ENCODE results near the gene SETD1B. TPM values are rescaled to one million over a fixed set of nuclear protein-coding genes. Genes with fewer than 3 reads are reported as not detected.
A peak's percentile ranks its signal among the peaks of the same experiment; 100 is the strongest.

SETD1B gene
- total RNA-seq, 1 experiment from 2014 or later: 40.4 TPM

DNA sequence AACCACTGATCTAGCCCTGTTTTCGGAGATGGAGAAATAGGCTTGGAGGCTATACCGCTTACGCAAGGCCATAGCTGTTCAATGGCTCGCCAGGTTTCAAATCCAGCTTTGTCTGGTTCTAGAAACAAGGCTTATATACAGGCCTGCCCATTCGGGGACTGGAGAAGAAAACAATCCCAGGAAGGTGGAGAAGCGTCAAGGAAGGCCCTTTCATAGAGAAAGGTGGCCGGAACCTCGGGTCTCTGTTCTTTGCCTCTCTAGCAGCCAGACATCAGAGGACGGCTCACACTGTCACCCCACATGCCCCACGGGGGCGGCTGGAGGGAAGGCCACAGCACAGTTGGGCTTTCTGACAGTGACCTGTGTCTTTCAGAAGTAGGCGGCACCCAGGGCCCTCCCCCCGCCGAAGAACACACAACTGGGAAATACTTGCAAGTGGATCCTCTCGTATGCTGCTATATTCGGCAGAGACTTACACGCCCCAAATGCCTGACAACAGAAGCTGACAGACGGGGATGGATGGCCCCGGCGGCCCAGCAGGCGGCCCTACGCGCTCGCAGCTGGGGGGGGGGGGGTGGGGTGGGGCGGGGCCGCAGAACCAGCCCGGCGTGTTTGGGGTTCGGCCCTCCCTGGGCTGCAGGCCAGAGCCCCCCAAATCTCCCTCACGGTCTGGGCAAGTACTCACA lies 4.5 kb upstream of the SETD1B start:
- no CpG with 5 or more reads among the region's 30 CpGs for WGBS (ENCODE audit: extremely low coverage, insufficient read length, low lambda C conversion rate)
- H2BK15ac ChIP-seq (ENCODE audit: low read depth, low read length): no peak overlapping the region
- no peak overlapping the region for H3K23ac ChIP-seq (ENCODE audit: insufficient read length, low read depth, low read length)
- H4K20me1 ChIP-seq (ENCODE audit: control insufficient read depth, insufficient read depth, insufficient read length): no peaks in the 10 kb centered on the region
- H4K5ac ChIP-seq (ENCODE audit: insufficient read length, low read depth, low read length): no peak overlapping the region
- H3K9me3 ChIP-seq (ENCODE audit: control insufficient read depth, low read depth, low read length): no peaks in the 10 kb centered on the region
- no peaks in the 10 kb centered on the region; the same call in 1 of the 2 replicates for H3K79me2 ChIP-seq (ENCODE audit: insufficient read depth, low read length)
- no peak overlapping the region for H4K91ac ChIP-seq (ENCODE audit: insufficient read length, low read depth, low read length)
- Mint-ChIP-seq H3K27me3 (ENCODE audit: low read depth) (no peaks in the 10 kb centered on the region; the same call in 1 of the 2 replicates), H3K9me3 (no peaks in the 10 kb centered on the region; a peak in 1 of 5 replicates), H3K36me3 (ENCODE audit: insufficient read depth in 1 of 3, low read depth in 3 of 3) (peaks cover 17 to 38% (median 31%) of the 10 kb centered on the region in 3 experiments), H3K4me1 (peaks cover 47 to 48% of the 10 kb centered on the region in 2 experiments), H3K4me3 (peak overlapping the region; percentile 75 to 86), H3K27ac (peak overlapping the region; percentile 89 to 99 (median 93))
- peak overlapping the region; percentile 54 for H3K4me2 ChIP-seq (ENCODE audit: insufficient read depth, insufficient read length, low read length)
- H2BK5ac ChIP-seq (ENCODE audit: insufficient read length, low read length): no peak overlapping the region
- TF ChIP-seq, protein P1, sequence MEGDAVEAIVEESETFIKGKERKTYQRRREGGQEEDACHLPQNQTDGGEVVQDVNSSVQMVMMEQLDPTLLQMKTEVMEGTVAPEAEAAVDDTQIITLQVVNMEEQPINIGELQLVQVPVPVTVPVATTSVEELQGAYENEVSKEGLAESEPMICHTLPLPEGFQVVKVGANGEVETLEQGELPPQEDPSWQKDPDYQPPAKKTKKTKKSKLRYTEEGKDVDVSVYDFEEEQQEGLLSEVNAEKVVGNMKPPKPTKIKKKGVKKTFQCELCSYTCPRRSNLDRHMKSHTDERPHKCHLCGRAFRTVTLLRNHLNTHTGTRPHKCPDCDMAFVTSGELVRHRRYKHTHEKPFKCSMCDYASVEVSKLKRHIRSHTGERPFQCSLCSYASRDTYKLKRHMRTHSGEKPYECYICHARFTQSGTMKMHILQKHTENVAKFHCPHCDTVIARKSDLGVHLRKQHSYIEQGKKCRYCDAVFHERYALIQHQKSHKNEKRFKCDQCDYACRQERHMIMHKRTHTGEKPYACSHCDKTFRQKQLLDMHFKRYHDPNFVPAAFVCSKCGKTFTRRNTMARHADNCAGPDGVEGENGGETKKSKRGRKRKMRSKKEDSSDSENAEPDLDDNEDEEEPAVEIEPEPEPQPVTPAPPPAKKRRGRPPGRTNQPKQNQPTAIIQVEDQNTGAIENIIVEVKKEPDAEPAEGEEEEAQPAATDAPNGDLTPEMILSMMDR (conservative IDR thresholded peaks at IDR 0.05): no peak
- no peak overlapping the region for H3K14ac ChIP-seq (ENCODE audit: insufficient read depth, low read length)
- no peak overlapping the region for H3K18ac ChIP-seq (ENCODE audit: insufficient read length, low read depth, low read length)
- no peak overlapping the region for H3K27ac ChIP-seq (ENCODE audit: insufficient read length, low read depth, low read length)
- H3K79me1 ChIP-seq (ENCODE audit: insufficient read depth, low read depth, low read length, poor library complexity, severe bottlenecking): no peaks in the 10 kb centered on the region
- peak; percentile 71 for DNase-seq
- no peak overlapping the region for H4K8ac ChIP-seq (replicated peaks; ENCODE audit: insufficient read length, low read depth, low read length)
- peaks cover 4% of the 10 kb centered on the region; the same call in 1 of the 2 replicates for H3K4me1 ChIP-seq (ENCODE audit: insufficient read depth, low read length)
- H2BK120ac ChIP-seq (ENCODE audit: low read depth, low read length, poor library complexity, severe bottlenecking): no peak overlapping the region
- no peak overlapping the region for H2AK5ac ChIP-seq (ENCODE audit: insufficient read length, low read length)
- H3K27me3 ChIP-seq (ENCODE audit: insufficient read depth, low read length): no peaks in the 10 kb centered on the region
- H3T11ph ChIP-seq (ENCODE audit: low read length): no peak overlapping the region
- no peak overlapping the region for H2BK20ac ChIP-seq (ENCODE audit: low read depth, low read length, poor library complexity, severe bottlenecking)
- H3K23me2 ChIP-seq (ENCODE audit: insufficient read length, low read depth, low read length, poor library complexity, severe bottlenecking): peaks cover 24% of the 10 kb centered on the region
- H2BK12ac ChIP-seq (ENCODE audit: insufficient read length, low read depth, low read length): no peak overlapping the region
- H2AFZ ChIP-seq (ENCODE audit: low read length): no peak overlapping the region
- H3K4ac ChIP-seq (ENCODE audit: low read depth, low read length): no peak overlapping the region
- peak overlapping the region; percentile 12 for H3K9ac ChIP-seq (ENCODE audit: extremely low read depth, insufficient read length, low read length)
- H3K56ac ChIP-seq (ENCODE audit: insufficient read length, low read depth, low read length): no peak overlapping the region

All from H9 (cell line).